K562 (cell line): ENCODE results near the gene PLEKHA1. TPM values are rescaled to one million over a fixed set of nuclear protein-coding genes. Genes with fewer than 3 reads are reported as not detected.

Experiments used
- ATAC-seq: fragments of 200-7000 bp; cut with Tn5 transposase; 3 replicates; pipeline ENCODE4 v1.9.1; 2020; ENCODE audit warnings: moderate library complexity
- BruUV-seq: library from RNA; stranded (reverse); fragments of 400-500 nt; replicated peaks from 2 replicates; lab custom pipeline; 2021; lab: Mats Ljungman, UMichigan
- CTCF ChIA-PET: fragments of 300-600 bp; formaldehyde crosslinking; extraction: SDS; loops from one replicate; lab custom pipeline; 2021; ENCODE audit warnings: low intra/inter-chr PET ratio; lab: Yijun Ruan, JAX
- POLR2A ChIA-PET: fragments of 300-600, 350-650 bp; sonication (Branson Sonifier 250); formaldehyde crosslinking; extraction: SDS; loops from one replicate; lab custom pipeline; 2021; ENCODE audit warnings: antibody characterized with exemption, inconsistent platforms; lab: Yijun Ruan, JAX
- DNase-seq, 4 experiments: peaks; one replicate each; pipeline versions ENCODE4 v3.0.0 to v3.0.0-alpha.2; 2011 to 2018; ENCODE audit warnings: low spot score in 3 of 4, mixed read lengths in 3 of 4; ENCODE audit errors: extremely low read depth in 1 of 4
- FAIRE-seq: peaks from 2 replicates; lab custom pipeline; 2011; peaks lifted over from hg19 to GRCh38; lab: Jason Lieb, UNC
- H2AFZ ChIP-seq: 2 replicates; pipeline ENCODE4 v1.6.0; 2011; ENCODE audit warnings: low read depth, low read length, control low read depth, inconsistent platforms
- H3K27ac ChIP-seq: fragments of 200-600 bp; 3 replicates; pipeline ENCODE4 v1.8.0; 2011; ENCODE audit warnings: low read depth, mild to moderate bottlenecking, control low read depth, inconsistent platforms, low read length, moderate library complexity, mixed read lengths; ENCODE audit errors: extremely low read depth
- H3K27me3 ChIP-seq, 2 experiments: fragments of 300-600 bp in 1 of 2; 2 replicates in 1 of 2; 3 replicates in 1 of 2; pipeline versions ENCODE4 v1.6.0 to v1.8.0; 2011; ENCODE audit warnings: inconsistent platforms in 2 of 2, low read length in 2 of 2, mild to moderate bottlenecking in 1 of 2, mixed read lengths in 1 of 2, moderate library complexity in 1 of 2; ENCODE audit not compliant: control insufficient read depth in 2 of 2, insufficient read depth in 2 of 2
- H3K36me3 ChIP-seq: fragments of 300-600 bp; 3 replicates; pipeline ENCODE4 v1.8.0; 2011; ENCODE audit warnings: mild to moderate bottlenecking, low read length, inconsistent platforms; ENCODE audit not compliant: control insufficient read depth, insufficient read depth
- H3K4me1 ChIP-seq, 2 experiments: fragments of 200-600 bp in 1 of 2; replicated peaks in 1 of 2; 2 replicates in 1 of 2; 3 replicates in 1 of 2; pipeline versions ENCODE4 v1.5.1 to v1.8.0; 2011; ENCODE audit warnings: inconsistent platforms in 2 of 2, low read length in 2 of 2, mild to moderate bottlenecking in 1 of 2, mixed read lengths in 1 of 2, moderate library complexity in 1 of 2; ENCODE audit not compliant: control insufficient read depth in 2 of 2, insufficient read depth in 2 of 2
- H3K4me2 ChIP-seq: 2 replicates; pipeline ENCODE4 v1.6.1; 2011; ENCODE audit warnings: low read length, control low read depth, inconsistent platforms, mixed read lengths; ENCODE audit not compliant: insufficient read depth
- H3K4me3 ChIP-seq: fragments of 200-600 bp; sonication (generic), shearing (Covaris generic); 2 replicates; pipeline ENCODE4 v1.5.1; 2016; ENCODE audit warnings: control low read depth, inconsistent platforms
- H3K79me2 ChIP-seq: fragments of 200-600 bp; 3 replicates; pipeline ENCODE4 v1.8.0; 2011; ENCODE audit warnings: low read length, inconsistent platforms; ENCODE audit not compliant: control insufficient read depth, insufficient read depth
- H3K9ac ChIP-seq, 2 experiments: 2 replicates each; pipeline versions ENCODE4 v1.6.0 to v1.6.1; 2011; ENCODE audit warnings: low read depth in 2 of 2, low read length in 2 of 2, control low read depth in 1 of 2, inconsistent platforms in 1 of 2, mild to moderate bottlenecking in 1 of 2, mixed read lengths in 1 of 2; ENCODE audit not compliant: insufficient read depth in 1 of 2
- H3K9me1 ChIP-seq: one replicate; pipeline ENCODE4 v1.6.0; 2011; ENCODE audit warnings: inconsistent platforms, mild to moderate bottlenecking, low read length, moderate library complexity; ENCODE audit not compliant: control insufficient read depth, insufficient read depth
- H3K9me3 ChIP-seq: replicated peaks from 2 replicates; pipeline ENCODE4 v1.5.1; 2011; ENCODE audit warnings: low read depth, low read length, inconsistent platforms; ENCODE audit not compliant: control insufficient read depth, insufficient read depth
- H4K20me1 ChIP-seq: replicated peaks from 2 replicates; pipeline ENCODE4 v1.6.1; 2011; ENCODE audit warnings: low read length, inconsistent platforms, mixed read lengths; ENCODE audit not compliant: control insufficient read depth, insufficient read depth
- CEBPG ChIP-seq, 3 experiments: fragments of 200-800 bp in 1 of 3; sonication (Bioruptor generic) in 1 of 3; sonication (generic) in 1 of 3; formaldehyde crosslinking in 1 of 3; IDR thresholded peaks in 2 of 3; conservative IDR thresholded peaks in 1 of 3; 2 replicates each; pipeline versions ENCODE4 v1.6.1 to v1.8.0; 2016 to 2022; ENCODE audit warnings: missing compliant biosample characterization in 2 of 3, missing genetic modification characterization in 2 of 3, mild to moderate bottlenecking in 1 of 3, missing genetic modification reagents in 1 of 3
- ESRRA ChIP-seq: fragments of 450-650 bp; IDR thresholded peaks from 2 replicates; pipeline ENCODE4 v1.6.1; 2014; ENCODE audit warnings: low read depth, mild to moderate bottlenecking, moderate library complexity, borderline replicate concordance
- MCM7 ChIP-seq, 2 experiments: fragments of 450-650 bp; IDR thresholded peaks; 2 replicates each; pipeline ENCODE4 v1.6.1; 2016 to 2018
- NR2F6 ChIP-seq: fragments of 450-650 bp; formaldehyde crosslinking; IDR thresholded peaks from 2 replicates; pipeline ENCODE4 v1.4.0; 2020; ENCODE audit warnings: mild to moderate bottlenecking
- RBM39 ChIP-seq: fragments of 200-400 bp; formaldehyde crosslinking; optimal IDR thresholded peaks from 2 replicates; pipeline ENCODE3; 2018; ENCODE audit warnings: low read depth, low read length
- SRSF9 ChIP-seq: fragments of 200-400 bp; formaldehyde crosslinking; IDR thresholded peaks from 2 replicates; pipeline ENCODE4 v1.6.1; 2017; ENCODE audit warnings: low read depth, low read length, borderline replicate concordance
- ZFPM2 ChIP-seq: fragments of 250-450 bp; sonication (Bioruptor Pico); IDR thresholded peaks from 2 replicates; pipeline ENCODE4 v1.5.1; 2022; ENCODE audit warnings: mild to moderate bottlenecking
- ZNF79 ChIP-seq: fragments of 250-450 bp; sonication (Bioruptor Pico); IDR thresholded peaks from 2 replicates; pipeline ENCODE4 v1.4.0; 2020; ENCODE audit warnings: low read depth, mild to moderate bottlenecking, moderate library complexity
- WGBS: fragments of 100-300 bp; shearing (Covaris generic); methylation state at CpG from one replicate; pipeline ENCODE4 v1.1.6; 2016; ENCODE audit warnings: low coverage, mixed read lengths; ENCODE audit not compliant: insufficient coverage; ENCODE audit errors: missing lambda C conversion rate; 5-methylcytosine and 5-hydroxymethylcytosine counted together
- in situ Hi-C: fragments of 300-500 bp; cut with MboI; formaldehyde crosslinking; loops from 4 replicates; pipeline ENCODE4 v1.15.0; 2018; ENCODE audit warnings: inconsistent platforms, mixed read lengths
- intact Hi-C: fragments of 100-400 bp; cut with micrococcal nuclease; formaldehyde crosslinking; loops from 2 replicates; pipeline ENCODE4 v1.14.2; 2022
- polyA plus RNA-seq, 8 experiments: library from polyadenylated mRNA; depleted of rRNA in 4 of 8; stranded (reverse) in 5 of 8; unstranded in 3 of 8; fragments of >200 nt; fragmentation: Nextera tagmentation in 2 of 8; fragmentation: Illumina TruSeq in 1 of 8; extraction: Ambion mirVana in 2 of 8; extraction: Trizol in 1 of 8; gene quantifications; 2 replicates each; pipeline versions ENCODE4 v1.2.1 to v1.2.3, GENCODE V29; 2011 to 2014; ENCODE audit warnings: inconsistent platforms in 1 of 8, missing spikeins in 1 of 8
- total RNA-seq, 7 experiments: library from RNA; depleted of rRNA in 6 of 7; stranded (reverse); fragments of >200 nt in 6 of 7; fragmentation: Illumina TruSeq in 2 of 7; extraction: Trizol in 2 of 7; gene quantifications; 2 replicates each; pipeline versions ENCODE4 v1.2.1 to v1.2.3, GENCODE V29; 2011 to 2021; ENCODE audit warnings: low replicate concordance in 1 of 7
- TF ChIP-seq, protein P1 (sequence below): fragments of 450-650 bp; IDR thresholded peaks from 2 replicates; pipeline ENCODE4 v1.6.1; 2016; ENCODE audit warnings: missing biosample characterization, missing genetic modification characterization
- TF ChIP-seq, protein P2 (sequence below), 2 experiments: fragments of 450-650 bp; IDR thresholded peaks; 2 replicates each; pipeline ENCODE4 v1.6.1; 2016
- TF ChIP-seq, protein P3 (sequence below): fragments of 450-650 bp; formaldehyde crosslinking; IDR thresholded peaks from 2 replicates; pipeline ENCODE4 v1.4.0; 2020; ENCODE audit warnings: mild to moderate bottlenecking

The PLEKHA1 gene
- total and polyA plus RNA-seq, 9 of the 15 experiments (the other 6 are each of a cell fraction or from before 2014, with no cell fraction given): 0.05 to 4.7 (median 1.0) TPM

DNA sequence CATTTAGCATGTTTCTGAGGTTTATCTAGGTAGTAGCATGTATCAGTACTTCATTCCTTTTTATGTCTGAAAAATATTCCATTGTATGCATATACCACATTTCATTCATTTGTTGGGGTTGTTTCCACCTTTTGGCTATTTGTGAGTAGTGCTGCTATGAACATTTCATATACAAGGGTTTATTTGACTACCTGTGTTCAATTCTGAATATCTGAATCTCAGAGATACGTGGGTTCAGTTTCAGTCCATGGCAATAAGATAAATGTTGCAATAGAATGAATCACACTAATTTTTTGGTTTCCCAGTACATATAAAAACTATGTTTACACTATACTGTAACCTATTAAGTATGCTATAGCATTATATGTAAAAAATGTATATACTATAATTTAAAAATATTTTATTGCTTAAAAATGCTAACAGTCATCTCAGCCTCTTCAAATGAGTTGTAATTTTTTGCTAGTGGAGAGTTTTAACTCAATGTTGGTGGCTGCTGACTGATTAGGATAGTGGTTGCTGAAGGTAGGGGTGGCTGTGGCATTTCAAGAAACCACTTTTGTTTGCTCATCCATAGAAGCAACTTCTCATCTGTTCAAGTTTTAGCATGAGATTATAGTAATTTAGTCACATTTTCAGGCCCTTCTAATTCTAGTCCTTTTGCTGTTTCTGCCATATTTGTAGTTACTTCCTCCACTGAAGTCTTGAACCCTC is 13.9 kb downstream of the PLEKHA1 start:
- TF ChIP-seq RBM39: no peak
- TF ChIP-seq CEBPG (CRISPR knock-in tag; IDR thresholded peaks at IDR 0.05): no peak
- no peak for TF ChIP-seq CEBPG (tag; conservative IDR thresholded peaks at IDR 0.05 in 1 of 2, IDR thresholded peaks at IDR 0.05 in 1 of 2)
- no peak for TF ChIP-seq ZNF79
- TF ChIP-seq ESRRA: no peak
- TF ChIP-seq MCM7 (IDR thresholded peaks at IDR 0.05): no peak
- TF ChIP-seq, protein P1, sequence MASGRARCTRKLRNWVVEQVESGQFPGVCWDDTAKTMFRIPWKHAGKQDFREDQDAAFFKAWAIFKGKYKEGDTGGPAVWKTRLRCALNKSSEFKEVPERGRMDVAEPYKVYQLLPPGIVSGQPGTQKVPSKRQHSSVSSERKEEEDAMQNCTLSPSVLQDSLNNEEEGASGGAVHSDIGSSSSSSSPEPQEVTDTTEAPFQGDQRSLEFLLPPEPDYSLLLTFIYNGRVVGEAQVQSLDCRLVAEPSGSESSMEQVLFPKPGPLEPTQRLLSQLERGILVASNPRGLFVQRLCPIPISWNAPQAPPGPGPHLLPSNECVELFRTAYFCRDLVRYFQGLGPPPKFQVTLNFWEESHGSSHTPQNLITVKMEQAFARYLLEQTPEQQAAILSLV (tag): no peak
- TF ChIP-seq, protein P2, sequence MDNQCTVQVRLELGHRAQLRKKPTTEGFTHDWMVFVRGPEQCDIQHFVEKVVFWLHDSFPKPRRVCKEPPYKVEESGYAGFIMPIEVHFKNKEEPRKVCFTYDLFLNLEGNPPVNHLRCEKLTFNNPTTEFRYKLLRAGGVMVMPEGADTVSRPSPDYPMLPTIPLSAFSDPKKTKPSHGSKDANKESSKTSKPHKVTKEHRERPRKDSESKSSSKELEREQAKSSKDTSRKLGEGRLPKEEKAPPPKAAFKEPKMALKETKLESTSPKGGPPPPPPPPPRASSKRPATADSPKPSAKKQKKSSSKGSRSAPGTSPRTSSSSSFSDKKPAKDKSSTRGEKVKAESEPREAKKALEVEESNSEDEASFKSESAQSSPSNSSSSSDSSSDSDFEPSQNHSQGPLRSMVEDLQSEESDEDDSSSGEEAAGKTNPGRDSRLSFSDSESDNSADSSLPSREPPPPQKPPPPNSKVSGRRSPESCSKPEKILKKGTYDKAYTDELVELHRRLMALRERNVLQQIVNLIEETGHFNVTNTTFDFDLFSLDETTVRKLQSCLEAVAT (IDR thresholded peaks at IDR 0.05): no peak
- TF ChIP-seq, protein P3, sequence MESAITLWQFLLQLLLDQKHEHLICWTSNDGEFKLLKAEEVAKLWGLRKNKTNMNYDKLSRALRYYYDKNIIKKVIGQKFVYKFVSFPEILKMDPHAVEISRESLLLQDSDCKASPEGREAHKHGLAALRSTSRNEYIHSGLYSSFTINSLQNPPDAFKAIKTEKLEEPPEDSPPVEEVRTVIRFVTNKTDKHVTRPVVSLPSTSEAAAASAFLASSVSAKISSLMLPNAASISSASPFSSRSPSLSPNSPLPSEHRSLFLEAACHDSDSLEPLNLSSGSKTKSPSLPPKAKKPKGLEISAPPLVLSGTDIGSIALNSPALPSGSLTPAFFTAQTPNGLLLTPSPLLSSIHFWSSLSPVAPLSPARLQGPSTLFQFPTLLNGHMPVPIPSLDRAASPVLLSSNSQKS: no peak
- TF ChIP-seq SRSF9: no peak
- no peak for TF ChIP-seq ZFPM2 (CRISPR knock-in tag)
- no peak for TF ChIP-seq NR2F6 (CRISPR knock-in tag)
- H2AFZ ChIP-seq: no peak overlapping the region
- H3K9me1 ChIP-seq: no peaks in the 10 kb centered on the region
- FAIRE-seq: no peak
- H3K4me1 ChIP-seq: no peaks in the 10 kb centered on the region
- no peak overlapping the region for H3K27ac ChIP-seq
- in situ Hi-C loops (no loop called here), intact Hi-C loops (no loop called here)
- POLR2A ChIA-PET: interaction anchor here (0.9 kb wide), 1 partner anchor 297 kb away, joined by 3 read pairs; no protein-coding TSS in a partner anchor
- H3K36me3 ChIP-seq: no peaks in the 10 kb centered on the region
- H3K9me3 ChIP-seq: no peaks in the 10 kb centered on the region
- no peaks in the 10 kb centered on the region for H4K20me1 ChIP-seq
- H3K9ac ChIP-seq: no peak overlapping the region
- CTCF ChIA-PET: no interaction called here
- WGBS: 0% methylated on average over 1 of the region's 1 CpG
- no peak for DNase-seq
- no peaks in the 10 kb centered on the region for H3K27me3 ChIP-seq
- BruUV-seq: no TSS peak
- H3K79me2 ChIP-seq: no peaks in the 10 kb centered on the region
- H3K4me3 ChIP-seq: no peak overlapping the region
- ATAC-seq: no peak
- H3K4me2 ChIP-seq: no peak overlapping the region
